ENCODE data around the gene CALML3. TPM values are rescaled to one million over a fixed set of nuclear protein-coding genes. Genes with fewer than 3 reads are reported as not detected.

Gene CALML3
- total RNA-seq, 1 experiment from 2014 or later = not detected

DNA sequence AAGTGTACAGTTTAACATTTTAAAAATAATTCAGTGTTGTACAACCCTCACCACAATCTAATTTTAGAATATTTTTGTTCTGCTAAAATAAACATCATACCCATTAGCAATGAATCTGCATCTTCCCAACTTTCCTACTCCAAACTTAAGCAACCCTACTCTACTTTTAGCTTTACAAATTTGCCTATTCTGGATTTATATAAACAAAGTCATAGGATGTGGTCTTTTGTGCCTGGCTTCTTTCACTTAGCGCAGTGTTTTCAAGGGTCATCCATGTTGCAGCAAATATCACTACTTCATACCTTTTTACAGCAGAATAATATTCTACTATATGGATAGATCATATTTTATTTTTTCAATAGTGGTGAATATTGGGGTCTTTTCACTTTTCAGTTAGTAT lies 18.9 kb downstream of the CALML3 start:
- Histone ChIP-seq H3K4me1 (ENCODE audit: insufficient read depth, low read length) (no peaks in the 10 kb centered on the region), H3K4me2 (ENCODE audit: insufficient read depth, insufficient read length, low read length) (no peak overlapping the region), H2BK12ac (ENCODE audit: insufficient read length, low read depth, low read length) (no peak overlapping the region), H3K27ac (ENCODE audit: insufficient read length, low read depth, low read length) (no peak overlapping the region), H4K20me1 (ENCODE audit: control insufficient read depth, insufficient read depth, insufficient read length) (no peaks in the 10 kb centered on the region), H3K4ac (ENCODE audit: low read depth, low read length) (no peak overlapping the region), H4K91ac (ENCODE audit: insufficient read length, low read depth, low read length) (no peak overlapping the region), H3K9ac (ENCODE audit: extremely low read depth, insufficient read length, low read length) (no peak overlapping the region), H3T11ph (ENCODE audit: low read length) (no peak overlapping the region), H2AK5ac (ENCODE audit: insufficient read length, low read length) (no peak overlapping the region), H3K14ac (ENCODE audit: insufficient read depth, low read length) (no peak overlapping the region), H3K23ac (ENCODE audit: insufficient read length, low read depth, low read length) (no peak overlapping the region), H3K18ac (ENCODE audit: insufficient read length, low read depth, low read length) (no peak overlapping the region), H2AFZ (ENCODE audit: low read length) (no peak overlapping the region), H3K27me3 (ENCODE audit: insufficient read depth, low read length) (no peaks in the 10 kb centered on the region), H4K8ac (replicated peaks; ENCODE audit: insufficient read length, low read depth, low read length) (no peak overlapping the region), H3K23me2 (ENCODE audit: insufficient read length, low read depth, low read length, poor library complexity, severe bottlenecking) (no peaks in the 10 kb centered on the region), H2BK5ac (ENCODE audit: insufficient read length, low read length) (no peak overlapping the region), H2BK120ac (ENCODE audit: low read depth, low read length, poor library complexity, severe bottlenecking) (no peak overlapping the region), H4K5ac (ENCODE audit: insufficient read length, low read depth, low read length) (no peak overlapping the region), H2BK15ac (ENCODE audit: low read depth, low read length) (no peak overlapping the region), H3K56ac (ENCODE audit: insufficient read length, low read depth, low read length) (no peak overlapping the region), H2BK20ac (ENCODE audit: low read depth, low read length, poor library complexity, severe bottlenecking) (no peak overlapping the region), H3K79me2 (ENCODE audit: insufficient read depth, low read length) (no peaks in the 10 kb centered on the region), H3K9me3 (ENCODE audit: control insufficient read depth, low read depth, low read length) (no peaks in the 10 kb centered on the region), H3K79me1 (ENCODE audit: insufficient read depth, low read depth, low read length, poor library complexity, severe bottlenecking) (no peaks in the 10 kb centered on the region)
- no CpG with 5 or more reads among the region's 1 CpG for WGBS (ENCODE audit: extremely low coverage, insufficient read length, low lambda C conversion rate)
- Mint-ChIP-seq H3K4me3 (no peak overlapping the region), H3K4me1 (peaks cover 3% of the 10 kb centered on the region in 2 experiments; a peak in 1 of 4 replicates), H3K9me3 (peaks cover 18 to 23% of the 10 kb centered on the region in 2 experiments), H3K27me3 (ENCODE audit: low read depth) (no peaks in the 10 kb centered on the region; the same call in 1 of the 2 replicates), H3K27ac (no peak overlapping the region), H3K36me3 (ENCODE audit: insufficient read depth in 1 of 3, low read depth in 3 of 3) (peaks cover 5 to 13% (median 6%) of the 10 kb centered on the region in 3 experiments; a peak in 6 of 7 replicates)
- TF ChIP-seq, protein P1, sequence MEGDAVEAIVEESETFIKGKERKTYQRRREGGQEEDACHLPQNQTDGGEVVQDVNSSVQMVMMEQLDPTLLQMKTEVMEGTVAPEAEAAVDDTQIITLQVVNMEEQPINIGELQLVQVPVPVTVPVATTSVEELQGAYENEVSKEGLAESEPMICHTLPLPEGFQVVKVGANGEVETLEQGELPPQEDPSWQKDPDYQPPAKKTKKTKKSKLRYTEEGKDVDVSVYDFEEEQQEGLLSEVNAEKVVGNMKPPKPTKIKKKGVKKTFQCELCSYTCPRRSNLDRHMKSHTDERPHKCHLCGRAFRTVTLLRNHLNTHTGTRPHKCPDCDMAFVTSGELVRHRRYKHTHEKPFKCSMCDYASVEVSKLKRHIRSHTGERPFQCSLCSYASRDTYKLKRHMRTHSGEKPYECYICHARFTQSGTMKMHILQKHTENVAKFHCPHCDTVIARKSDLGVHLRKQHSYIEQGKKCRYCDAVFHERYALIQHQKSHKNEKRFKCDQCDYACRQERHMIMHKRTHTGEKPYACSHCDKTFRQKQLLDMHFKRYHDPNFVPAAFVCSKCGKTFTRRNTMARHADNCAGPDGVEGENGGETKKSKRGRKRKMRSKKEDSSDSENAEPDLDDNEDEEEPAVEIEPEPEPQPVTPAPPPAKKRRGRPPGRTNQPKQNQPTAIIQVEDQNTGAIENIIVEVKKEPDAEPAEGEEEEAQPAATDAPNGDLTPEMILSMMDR (conservative IDR thresholded peaks at IDR 0.05) = no peak
- no peak for DNase-seq

All from H9 (cell line).